Measurements from ENCODE around the gene SFXN2.

GRCh38 chr10:102704915-102705314 is 9.5 kb upstream of the SFXN2 start:
- no peak for TF ChIP-seq MLX (CRISPR knock-in tag; IDR thresholded peaks at IDR 0.05)
- no peak for TF ChIP-seq CTCF (IDR thresholded peaks at IDR 0.05)
- no peak for TF ChIP-seq MXD4 (CRISPR knock-in tag; IDR thresholded peaks at IDR 0.05; ENCODE audit: borderline replicate concordance)
- no peak for TF ChIP-seq RORB (CRISPR knock-in tag; IDR thresholded peaks at IDR 0.05)
- TF ChIP-seq SP1 (CRISPR knock-in tag; conservative IDR thresholded peaks at IDR 0.05) = no peak
- no peak for TF ChIP-seq MAX (CRISPR knock-in tag; IDR thresholded peaks at IDR 0.05)
- TF ChIP-seq E2F5 (CRISPR knock-in tag; IDR thresholded peaks at IDR 0.05) = no peak
- TF ChIP-seq ESRRA (CRISPR knock-in tag; IDR thresholded peaks at IDR 0.05; ENCODE audit: borderline replicate concordance) = no peak
- no peak for TF ChIP-seq IRF2 (CRISPR knock-in tag; IDR thresholded peaks at IDR 0.05; ENCODE audit: borderline replicate concordance, low read depth)
- TF ChIP-seq ARID4B (CRISPR knock-in tag; IDR thresholded peaks at IDR 0.05; ENCODE audit: borderline replicate concordance) = no peak
